Measurements from ENCODE around the gene CD300H.

GRCh38 chr17:74578979-74579378 is 11.7 kb upstream of the CD300H start:
- no peak for TF ChIP-seq CTCF (conservative IDR thresholded peaks at IDR 0.05 in 1 of 2, IDR thresholded peaks at IDR 0.05 in 1 of 2; ENCODE audit: extremely low read depth in 1 of 2, insufficient read depth in 1 of 2, low read depth in 1 of 2, low read length in 2 of 2)
- no peak for TF ChIP-seq EZH2 (IDR thresholded peaks at IDR 0.05; ENCODE audit: borderline replicate concordance, low read length)

All from mammary epithelial cell (primary cell).